ENCODE measurements around the gene DNAJC16.
"Not testable (repeated sequence)": the region's sequence is repeated elsewhere in the genome, so short reads cannot be mapped to it uniquely, and the experiment has no call there.

The DNAJC16 gene

GRCh38 chr1:15526490-15527339, at the start of gene DNAJC16:
Gene DNAJC16 (plus strand): TSS chr1:15526848. CDS start chr1:15529106, 2,258 bp downstream.
- peak; percentile 83 to 100 (median 98) for DNase-seq

GRCh38 chr1:15476927-15477326, 49.7 kb upstream of the DNAJC16 start:
- DNase-seq: no peak

- no peak for DNase-seq
These were observed 48.9 kb upstream of the DNAJC16 start for GRCh38 chr1:15477646-15478212.

- DNase-seq: no peak
These were observed 46.8 kb upstream of the DNAJC16 start for GRCh38 chr1:15479654-15480347.

GRCh38 chr1:15482455-15482854, 44.2 kb upstream of the DNAJC16 start:
- DNase-seq: not testable (repeated sequence)

- DNase-seq: not testable (repeated sequence)
These were observed 43.6 kb upstream of the DNAJC16 start for GRCh38 chr1:15482983-15483543.

GRCh38 chr1:15483971-15484370, 42.7 kb upstream of the DNAJC16 start:
- no peak for DNase-seq

GRCh38 chr1:15484443-15484842, 42.2 kb upstream of the DNAJC16 start:
- not testable (repeated sequence) for DNase-seq

GRCh38 chr1:15485636-15486035, 41.0 kb upstream of the DNAJC16 start:
- DNase-seq: no peak

- DNase-seq: not testable (repeated sequence)
These were observed 39.6 kb upstream of the DNAJC16 start for GRCh38 chr1:15486844-15487610.

- no peak for DNase-seq
These were observed 38.3 kb upstream of the DNAJC16 start for GRCh38 chr1:15488371-15488770.

- DNase-seq: peak in 35 of 56 donors; percentile 1 to 76 (median 29)
These were observed 37.5 kb upstream of the DNAJC16 start for GRCh38 chr1:15489052-15489736.

GRCh38 chr1:15491010-15491409, 35.6 kb upstream of the DNAJC16 start:
- not testable (repeated sequence) for DNase-seq

GRCh38 chr1:15492596-15492995, 34.1 kb upstream of the DNAJC16 start:
- DNase-seq: no peak

GRCh38 chr1:15493869-15494390, 32.7 kb upstream of the DNAJC16 start:
- no peak for DNase-seq

- no peak for DNase-seq
These were observed 26.2 kb upstream of the DNAJC16 start for GRCh38 chr1:15500184-15501178.

- DNase-seq: peak in 14 of 56 donors; percentile 0 to 44 (median 9)
These were observed 25.2 kb upstream of the DNAJC16 start for GRCh38 chr1:15501208-15502032.

- DNase-seq: no peak
These were observed 22.2 kb upstream of the DNAJC16 start for GRCh38 chr1:15504436-15504835.

Measured in amygdala (tissue), 56 donors.